CD4-positive, alpha-beta T cell treated with Interleukin-10 for 1 hour (primary cell): ENCODE results near the gene HTR3A.
A peak's percentile ranks its signal among the peaks of the same experiment; 100 is the strongest.

Experiments
- DNase-seq: peaks from one replicate; pipeline ENCODE4 v3.0.0-alpha.2; 2020

The HTR3A gene

GRCh38 chr11:114025329-114025907, 50.5 kb downstream of the HTR3A start:
- no peak for DNase-seq

DNA sequence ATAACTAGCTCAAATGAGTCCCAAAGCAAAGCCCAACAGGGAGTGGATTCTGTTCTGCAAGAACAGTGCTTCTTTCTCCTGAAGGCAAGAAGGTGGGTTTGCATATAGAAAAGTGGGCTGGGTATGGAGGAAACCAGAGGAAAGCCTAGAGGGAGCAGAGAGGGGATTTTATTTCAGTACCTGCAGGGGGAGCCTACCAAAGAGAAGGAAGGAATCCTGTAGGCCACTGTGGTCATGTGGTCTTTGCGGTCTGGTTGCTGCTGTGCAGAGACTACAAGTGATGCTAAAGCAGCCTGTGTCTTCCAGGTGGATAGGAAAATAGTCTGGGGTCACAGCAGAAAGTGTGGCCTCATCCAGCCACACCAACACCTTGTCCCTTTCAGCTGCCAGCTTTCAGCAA, 51.4 kb downstream of the HTR3A start:
- DNase-seq: peak; percentile 44

- no peak for DNase-seq
These were observed 52.5 kb downstream of the HTR3A start for GRCh38 chr11:114027391-114027790.

- no peak for DNase-seq
These were observed 53.0 kb downstream of the HTR3A start for GRCh38 chr11:114027926-114028325.

DNA sequence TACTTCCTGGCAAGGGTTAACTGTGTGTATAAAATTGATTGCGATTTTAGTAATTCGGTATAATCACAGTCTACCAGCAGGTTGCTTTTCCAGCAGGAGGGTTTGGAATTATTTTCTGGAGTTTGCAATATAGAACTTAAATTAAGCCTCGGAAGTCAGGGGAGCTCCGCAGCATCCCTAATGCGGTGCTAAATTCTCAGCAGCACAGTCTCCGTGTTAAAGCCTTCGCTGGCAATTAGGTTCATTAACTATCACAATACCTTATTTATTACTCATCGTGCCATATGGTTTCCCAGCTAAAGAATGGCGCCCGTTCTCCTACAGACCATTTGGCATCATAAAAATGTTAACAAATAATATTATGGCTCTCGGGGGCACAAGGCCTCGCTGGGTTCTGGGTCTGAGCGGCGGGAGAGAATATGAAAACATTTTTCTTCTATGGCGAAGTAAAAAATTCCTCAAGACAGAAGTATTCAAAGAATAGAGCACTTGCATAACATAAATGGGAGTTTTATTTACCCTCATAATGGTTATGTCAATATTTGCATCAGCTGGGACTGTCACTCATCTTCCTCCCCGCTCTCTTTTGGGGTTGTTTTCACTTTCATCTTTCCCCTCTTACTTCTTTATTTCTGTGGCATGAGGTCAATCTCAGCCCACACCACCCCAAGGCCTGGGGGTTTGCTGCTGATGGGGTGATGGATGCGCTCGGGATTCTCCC, 56.5 kb downstream of the HTR3A start:
- DNase-seq: no peak

GRCh38 chr11:114031967-114032320, 57.0 kb downstream of the HTR3A start:
- DNase-seq: no peak

DNA sequence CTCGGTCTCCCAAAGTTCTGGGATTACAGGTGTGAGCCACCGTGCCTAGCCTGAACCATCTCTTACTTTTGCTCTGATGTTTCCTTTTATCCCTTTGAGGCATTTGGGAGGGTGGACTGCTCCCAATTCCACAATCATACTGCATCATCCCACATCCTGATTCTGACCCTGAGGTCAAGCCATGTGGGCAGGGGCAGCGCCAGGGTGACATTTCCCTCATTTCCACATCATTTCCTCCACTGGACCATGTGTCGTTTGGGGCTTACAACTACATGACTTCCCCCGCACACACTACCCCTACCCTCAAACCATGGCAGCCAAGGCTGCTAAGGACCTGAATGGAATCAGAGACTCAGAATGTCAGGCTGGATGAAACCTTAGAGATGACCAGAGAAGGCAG, 58.2 kb downstream of the HTR3A start:
- no peak for DNase-seq

GRCh38 chr11:114033572-114033971, 58.7 kb downstream of the HTR3A start:
- no peak for DNase-seq

- DNase-seq: no peak
These were observed 60.0 kb downstream of the HTR3A start for GRCh38 chr11:114034956-114035355.

- peak; percentile 58 for DNase-seq
These were observed 61.4 kb downstream of the HTR3A start for GRCh38 chr11:114036147-114036811.

GRCh38 chr11:114036958-114037357, 62.0 kb downstream of the HTR3A start:
- DNase-seq: no peak

- no peak for DNase-seq
These were observed 64.6 kb downstream of the HTR3A start for GRCh38 chr11:114039551-114039950.
